ENCODE results near the gene MYOC.
A peak's percentile ranks its signal among the peaks of the same experiment; 100 is the strongest.

Gene MYOC

GRCh38 chr1:171597203-171597602 lies 55.3 kb downstream of the MYOC start:
- no peak overlapping the region for H3K4me3 Mint-ChIP-seq
- peak overlapping the region; percentile 37 for H3K27ac Mint-ChIP-seq
- H3K9me3 Mint-ChIP-seq = no peaks in the 10 kb centered on the region
- H3K36me3 Mint-ChIP-seq = peaks cover 5% of the 10 kb centered on the region
- no peaks in the 10 kb centered on the region for H3K27me3 Mint-ChIP-seq
- no peaks in the 10 kb centered on the region for H3K4me1 Mint-ChIP-seq

DNA sequence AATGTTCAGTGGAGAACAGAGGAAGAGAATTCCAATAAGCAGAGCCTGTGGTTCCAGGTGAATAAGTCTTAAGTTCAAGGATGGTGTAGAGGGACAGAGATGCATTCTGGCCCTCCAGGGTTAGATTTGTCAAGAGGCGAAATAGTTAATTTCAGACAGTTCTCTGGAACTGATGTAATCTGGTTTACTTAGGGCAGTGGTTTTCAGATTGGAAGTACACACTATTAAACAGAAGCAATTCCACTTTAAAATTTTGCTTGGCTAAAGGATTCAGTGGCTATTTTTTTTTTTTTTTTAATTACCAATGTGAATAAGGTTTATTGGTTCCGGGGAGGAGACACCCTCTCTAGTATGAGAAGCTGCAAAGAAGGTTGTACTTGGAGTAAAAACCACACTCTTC lies 55.8 kb downstream of the MYOC start:
- no peak overlapping the region for H3K4me3 Mint-ChIP-seq
- H3K4me1 Mint-ChIP-seq = no peaks in the 10 kb centered on the region
- H3K36me3 Mint-ChIP-seq = peaks cover 5% of the 10 kb centered on the region
- no peaks in the 10 kb centered on the region for H3K9me3 Mint-ChIP-seq
- H3K27ac Mint-ChIP-seq = peak overlapping the region; percentile 37
- no peaks in the 10 kb centered on the region for H3K27me3 Mint-ChIP-seq

- Mint-ChIP-seq H3K4me3 (no peak overlapping the region), H3K27me3 (no peaks in the 10 kb centered on the region), H3K27ac (peak overlapping the region; percentile 11), H3K4me1 (no peaks in the 10 kb centered on the region), H3K36me3 (peaks cover 5% of the 10 kb centered on the region), H3K9me3 (no peaks in the 10 kb centered on the region)
Measured at GRCh38 chr1:171596119-171596518, 56.4 kb downstream of the MYOC start.

DNA sequence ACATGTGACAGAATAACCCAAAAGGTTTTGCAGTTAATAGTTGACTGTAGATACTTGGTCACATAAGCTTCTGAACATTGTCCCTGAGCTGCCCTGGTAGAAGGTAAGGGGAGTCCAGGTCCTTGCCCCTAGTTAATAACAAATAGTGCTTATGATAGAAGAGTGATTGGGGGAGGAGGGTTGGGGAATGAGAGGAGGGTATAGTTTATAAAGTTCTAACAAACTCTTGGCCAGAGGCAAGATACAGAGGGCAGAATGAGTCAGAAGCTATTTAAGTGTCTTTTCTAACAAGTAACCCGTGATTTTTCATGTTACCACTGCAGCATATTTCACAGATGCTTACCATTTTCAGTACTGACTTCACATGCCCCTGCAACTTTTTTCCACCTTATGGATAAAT lies 57.2 kb downstream of the MYOC start:
- H3K27me3 Mint-ChIP-seq = no peaks in the 10 kb centered on the region
- H3K36me3 Mint-ChIP-seq = peaks cover 8% of the 10 kb centered on the region
- no peaks in the 10 kb centered on the region for H3K9me3 Mint-ChIP-seq
- peak overlapping the region; percentile 69 for H3K27ac Mint-ChIP-seq
- H3K4me3 Mint-ChIP-seq = no peak overlapping the region
- peaks cover under 1% of the 10 kb centered on the region for H3K4me1 Mint-ChIP-seq

DNA sequence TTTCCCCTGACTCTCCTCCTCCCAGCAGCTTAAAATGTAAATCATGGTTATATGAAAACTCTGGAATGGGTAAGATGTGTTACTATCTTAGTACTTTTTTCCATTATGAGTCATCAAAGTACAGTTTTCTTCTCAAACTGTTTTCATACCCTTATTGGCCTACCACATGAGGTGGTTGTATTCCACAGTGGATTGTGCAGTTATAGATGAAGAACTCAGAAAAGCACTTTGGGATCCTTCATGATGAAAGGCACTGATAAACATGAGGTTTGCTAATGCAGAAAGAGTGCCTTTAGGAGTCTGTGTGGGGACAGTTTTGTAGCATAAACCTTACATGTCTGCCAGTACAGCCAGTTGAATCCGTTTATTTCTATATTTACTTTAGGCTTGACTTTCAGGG lies 62.5 kb downstream of the MYOC start:
- H3K4me1 Mint-ChIP-seq = peaks cover 15% of the 10 kb centered on the region
- peak overlapping the region; percentile 39 for H3K4me3 Mint-ChIP-seq
- no peaks in the 10 kb centered on the region for H3K27me3 Mint-ChIP-seq
- H3K36me3 Mint-ChIP-seq = peaks cover 24% of the 10 kb centered on the region
- H3K27ac Mint-ChIP-seq = peak overlapping the region; percentile 93
- no peaks in the 10 kb centered on the region for H3K9me3 Mint-ChIP-seq

DNA sequence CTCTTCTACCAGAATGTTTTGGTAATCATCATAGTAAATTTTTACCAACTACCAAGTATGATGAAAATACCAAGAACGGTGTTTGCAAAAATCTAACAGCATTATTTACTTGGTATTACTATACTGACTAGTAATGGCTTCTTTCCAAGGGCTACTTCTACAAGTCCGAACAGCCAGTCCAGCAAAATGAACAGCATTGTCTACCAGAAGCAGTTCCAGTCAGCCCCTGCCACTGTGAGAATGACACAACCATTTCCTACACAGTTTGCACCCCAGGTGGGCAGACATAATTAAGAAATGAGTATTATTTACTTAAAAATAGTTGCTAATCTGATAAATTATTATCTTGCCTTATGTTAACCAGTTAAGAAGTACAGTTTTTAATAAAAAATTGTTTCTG lies 64.3 kb downstream of the MYOC start:
- Mint-ChIP-seq H3K9me3 (no peaks in the 10 kb centered on the region), H3K27ac (peak overlapping the region; percentile 23), H3K4me3 (no peak overlapping the region), H3K4me1 (peaks cover 19% of the 10 kb centered on the region), H3K27me3 (no peaks in the 10 kb centered on the region), H3K36me3 (peaks cover 28% of the 10 kb centered on the region)

DNA sequence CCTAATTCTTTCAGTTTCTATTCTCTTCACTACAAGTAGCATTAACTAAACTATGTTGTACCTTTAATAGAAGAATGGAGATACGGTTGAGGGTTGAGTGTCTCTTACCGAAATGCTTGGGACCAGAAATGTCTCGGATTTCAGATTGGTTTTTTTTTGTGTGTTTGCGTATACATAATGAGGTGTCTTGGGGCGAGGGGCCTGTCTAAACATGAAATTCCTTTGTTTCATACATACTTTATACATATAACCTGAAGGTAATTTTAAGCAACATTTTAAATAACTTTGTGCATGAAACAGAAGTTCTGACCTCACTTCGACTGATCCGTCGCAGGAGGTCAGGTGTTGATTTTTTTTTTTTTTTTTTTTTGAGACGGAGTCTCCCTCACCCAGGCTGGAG lies 66.8 kb downstream of the MYOC start:
- Mint-ChIP-seq H3K27me3 (no peaks in the 10 kb centered on the region), H3K9me3 (no peaks in the 10 kb centered on the region), H3K4me1 (peaks cover 35% of the 10 kb centered on the region), H3K27ac (peak overlapping the region; percentile 57), H3K4me3 (no peak overlapping the region), H3K36me3 (peaks cover 30% of the 10 kb centered on the region)
